ENCODE results near the gene STK39.

Gene STK39

DNA sequence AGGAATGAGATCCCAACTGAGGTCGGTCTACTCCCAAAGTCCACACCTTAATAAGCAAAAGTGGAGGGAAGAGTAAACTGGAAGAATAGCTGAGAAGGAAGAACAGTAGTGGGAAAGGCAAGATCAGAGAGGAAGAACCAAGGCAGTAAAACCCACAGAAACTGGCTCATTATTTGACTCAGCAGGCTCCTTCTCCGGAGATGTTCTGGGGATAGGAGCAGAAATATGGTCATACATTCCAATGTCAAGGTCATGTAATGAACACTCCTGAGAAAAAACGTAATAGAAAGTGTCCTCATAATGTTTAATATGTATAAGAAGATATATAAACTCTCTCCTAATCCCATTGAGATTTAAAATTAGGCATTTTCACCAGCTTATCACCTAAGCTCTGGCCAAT, 39.5 kb downstream of the STK39 start:
- no peak for TF ChIP-seq CTCF (IDR thresholded peaks at IDR 0.05; ENCODE audit: low read depth, low read length, missing control alignments)
- DNase-seq (ENCODE audit: low read depth), result no peak
- in situ Hi-C loops (cut with HindIII; ENCODE audit: low sequenced_read_pairs), result no loop called here
- no peak overlapping the region for H3K4me3 ChIP-seq (ENCODE audit: low read depth, low read length)

DNA sequence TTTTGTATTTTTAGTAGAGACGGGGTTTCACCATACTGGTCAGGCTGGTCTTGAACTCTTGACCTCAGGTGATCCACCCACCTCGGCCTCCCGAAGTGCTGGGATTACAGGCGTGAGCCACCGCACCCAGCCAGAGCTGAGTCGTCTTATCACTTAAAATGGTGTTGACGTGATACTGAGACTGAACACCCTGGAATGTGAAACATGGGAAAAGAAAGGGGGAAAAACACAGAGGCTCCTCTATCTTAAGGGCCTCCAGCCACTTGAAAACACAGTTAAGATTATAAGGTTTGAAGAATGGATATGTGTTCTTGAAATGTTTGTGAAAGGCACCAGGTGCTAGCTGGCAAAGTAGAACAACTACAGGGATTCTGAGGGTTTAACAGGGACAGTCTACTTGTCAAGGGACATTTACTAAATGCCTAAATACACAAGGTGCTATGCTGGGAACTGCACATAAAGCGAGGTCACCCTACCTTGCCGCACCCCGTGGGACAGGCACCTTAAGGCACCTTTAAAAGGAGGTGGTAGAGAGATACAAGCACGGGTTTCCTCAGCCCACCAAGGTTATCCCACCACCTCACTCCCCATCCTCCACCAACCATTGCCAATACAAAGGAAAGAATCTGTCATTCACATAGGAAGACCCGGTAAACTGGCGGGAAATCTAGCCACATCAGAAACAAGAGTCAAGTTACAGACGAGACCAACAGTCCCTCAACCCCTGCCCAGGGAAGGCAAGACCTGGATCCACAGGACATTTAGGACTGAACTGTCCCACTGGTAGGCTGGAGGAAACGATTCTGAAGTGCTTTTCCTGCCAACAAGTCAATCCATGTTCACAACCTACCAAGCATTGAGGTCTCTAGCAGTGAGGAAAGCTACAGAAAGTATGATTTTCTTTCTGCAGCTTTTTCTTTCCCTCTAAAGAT, 43.4 kb downstream of the STK39 start:
- no peak for TF ChIP-seq CTCF (IDR thresholded peaks at IDR 0.05; ENCODE audit: low read depth, low read length, missing control alignments)
- H3K4me3 ChIP-seq (ENCODE audit: low read depth, low read length), result no peak overlapping the region
- DNase-seq (ENCODE audit: low read depth), result no peak
- in situ Hi-C loops (cut with HindIII; ENCODE audit: low sequenced_read_pairs), result no loop called here

GRCh38 chr2:168201584-168202116, 45.7 kb downstream of the STK39 start:
- DNase-seq (ENCODE audit: low read depth), result no peak
- in situ Hi-C loops (cut with HindIII; ENCODE audit: low sequenced_read_pairs), result no loop called here
- H3K4me3 ChIP-seq (ENCODE audit: low read depth, low read length), result no peak overlapping the region
- no peak for TF ChIP-seq CTCF (IDR thresholded peaks at IDR 0.05; ENCODE audit: low read depth, low read length, missing control alignments)

DNA sequence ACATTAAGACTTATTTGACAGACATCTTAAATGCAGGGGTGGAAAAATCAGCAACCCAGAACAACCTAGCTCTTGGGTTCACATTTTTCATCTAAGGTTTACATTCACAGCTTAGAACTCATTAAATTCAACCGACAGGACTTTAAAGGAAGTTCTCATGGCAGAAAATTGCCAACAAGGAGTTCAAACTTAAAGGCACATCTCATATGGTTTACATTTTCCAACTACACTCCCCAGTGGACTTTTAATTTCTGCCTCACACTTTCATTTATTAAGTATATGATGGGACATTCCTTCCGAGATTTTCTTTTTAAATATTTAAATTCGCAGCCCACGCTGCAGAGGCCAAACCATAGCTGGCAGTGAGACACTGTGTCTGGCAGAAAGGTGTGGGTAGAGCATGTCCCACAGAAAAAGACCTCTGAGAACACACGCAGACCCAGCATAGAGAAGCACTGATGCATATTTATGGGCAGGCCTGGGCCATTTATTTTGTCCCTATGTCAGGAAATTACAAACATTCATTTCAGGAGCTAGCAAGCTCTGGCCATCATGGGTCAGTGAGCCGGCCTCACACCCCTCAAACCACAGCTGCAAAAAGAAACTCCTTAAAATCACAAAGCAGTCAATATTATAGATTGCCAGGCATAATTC, 46.3 kb downstream of the STK39 start:
- H3K4me3 ChIP-seq (ENCODE audit: low read depth, low read length), result no peak overlapping the region
- in situ Hi-C loops (cut with HindIII; ENCODE audit: low sequenced_read_pairs), result no loop called here
- no peak for TF ChIP-seq CTCF (IDR thresholded peaks at IDR 0.05; ENCODE audit: low read depth, low read length, missing control alignments)
- no peak for DNase-seq (ENCODE audit: low read depth)

- H3K4me3 ChIP-seq (ENCODE audit: low read depth, low read length), result no peak overlapping the region
- in situ Hi-C loops (cut with HindIII; ENCODE audit: low sequenced_read_pairs), result no loop called here
- peak; percentile 23 for DNase-seq (ENCODE audit: low read depth)
- TF ChIP-seq CTCF (IDR thresholded peaks at IDR 0.05; ENCODE audit: low read depth, low read length, missing control alignments), result no peak
Measured at GRCh38 chr2:168198476-168199207, 48.8 kb downstream of the STK39 start.

DNA sequence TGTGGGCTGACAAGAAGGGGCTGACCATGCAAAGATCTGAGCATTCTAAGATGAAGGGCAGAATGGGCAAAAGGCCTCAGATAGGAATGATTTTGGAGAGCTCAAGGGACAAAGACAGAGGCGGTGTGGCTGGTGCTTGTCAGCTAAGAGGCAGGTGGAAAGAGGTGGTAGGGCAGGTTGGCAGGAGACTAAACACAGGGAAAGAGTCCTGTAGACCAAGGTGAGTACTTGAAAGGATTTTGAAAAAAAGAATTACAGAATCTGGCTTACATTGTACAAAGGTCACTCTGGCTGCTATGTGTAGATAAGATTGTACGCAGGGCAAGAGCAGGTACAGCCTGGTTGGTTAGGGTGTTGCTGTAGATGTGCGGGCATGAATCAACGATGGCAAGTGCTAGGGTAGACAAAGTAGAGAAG, 50.6 kb downstream of the STK39 start:
- DNase-seq (ENCODE audit: low read depth), result no peak
- TF ChIP-seq CTCF (IDR thresholded peaks at IDR 0.05; ENCODE audit: low read depth, low read length, missing control alignments), result no peak
- in situ Hi-C loops (cut with HindIII; ENCODE audit: low sequenced_read_pairs), result no loop called here
- H3K4me3 ChIP-seq (ENCODE audit: low read depth, low read length), result no peak overlapping the region

Data from astrocyte of the cerebellum (primary cell).